IMR-90 (cell line): Measurements from ENCODE around the gene PIK3C2A. TPM values are rescaled to one million over a fixed set of nuclear protein-coding genes. Genes with fewer than 3 reads are reported as not detected.
A peak's percentile ranks its signal among the peaks of the same experiment; 100 is the strongest.

Experiments used
- ATAC-seq: fragments of 200-7000 bp; cut with Tn5 transposase; 2 replicates; pipeline ENCODE4 v1.9.1; 2020; ENCODE audit warnings: low read depth, mild to moderate bottlenecking, moderate library complexity
- BruUV-seq: library from RNA; stranded (reverse); fragments of 400-500 nt; replicated peaks from 2 replicates; lab custom pipeline; 2021; lab: Mats Ljungman, UMichigan
- CTCF ChIA-PET: fragments of 300-600 bp; formaldehyde crosslinking; extraction: SDS; loops from one replicate; lab custom pipeline; 2021; ENCODE audit warnings: antibody characterized with exemption; lab: Yijun Ruan, JAX
- POLR2A ChIA-PET: fragments of 300-600 bp; sonication (Branson Sonifier 250); formaldehyde crosslinking; loops from one replicate; lab custom pipeline; 2022; ENCODE audit warnings: antibody characterized with exemption; ENCODE audit not compliant: unreplicated experiment; lab: Charles Lee
- DNase-seq: peaks from one replicate; pipeline ENCODE4 v3.0.0; 2013
- H2AFZ ChIP-seq: replicated peaks from 2 replicates; pipeline ENCODE3; 2013; ENCODE audit warnings: low read length, mild to moderate bottlenecking; ENCODE audit not compliant: poor library complexity
- H2AK5ac ChIP-seq: 2 replicates; pipeline ENCODE4 v1.6.1; 2013; ENCODE audit warnings: low read depth, low read length, inconsistent platforms
- H2AK9ac ChIP-seq: replicated peaks from 2 replicates; pipeline ENCODE3; 2013; ENCODE audit warnings: mild to moderate bottlenecking, low read depth, low read length, moderate library complexity; ENCODE audit not compliant: poor library complexity
- H2BK120ac ChIP-seq: 2 replicates; pipeline ENCODE4 v1.6.1; 2013; ENCODE audit warnings: low read depth, low read length, inconsistent platforms
- H2BK15ac ChIP-seq: 3 replicates; pipeline ENCODE4 v1.6.1; 2013; ENCODE audit warnings: low read depth, low read length, inconsistent platforms
- H2BK20ac ChIP-seq: 2 replicates; pipeline ENCODE4 v1.6.1; 2013; ENCODE audit warnings: low read depth, mild to moderate bottlenecking, inconsistent platforms, low read length, moderate library complexity
- H2BK5ac ChIP-seq: 2 replicates; pipeline ENCODE4 v1.6.1; 2013; ENCODE audit warnings: mild to moderate bottlenecking, low read depth, low read length, inconsistent platforms; ENCODE audit not compliant: poor library complexity, severe bottlenecking
- H3K14ac ChIP-seq: replicated peaks from 2 replicates; pipeline ENCODE4 v1.6.1; 2013; ENCODE audit warnings: low read depth, low read length, inconsistent platforms
- H3K18ac ChIP-seq: 2 replicates; pipeline ENCODE4 v1.6.1; 2013; ENCODE audit warnings: low read depth, low read length, control low read depth
- H3K23ac ChIP-seq: 2 replicates; pipeline ENCODE4 v1.6.1; 2013; ENCODE audit warnings: low read depth, low read length, inconsistent platforms
- H3K27ac ChIP-seq: 2 replicates; pipeline ENCODE4 v1.5.1; 2013; ENCODE audit warnings: mild to moderate bottlenecking, control low read depth, low read length; ENCODE audit not compliant: insufficient read depth
- H3K27me3 ChIP-seq: 2 replicates; pipeline ENCODE4 v1.6.1; 2013; ENCODE audit warnings: low read length; ENCODE audit not compliant: control insufficient read depth, insufficient read depth
- H3K36me3 ChIP-seq: 2 replicates; pipeline ENCODE4 v1.6.1; 2013; ENCODE audit warnings: low read length, mixed read lengths; ENCODE audit not compliant: control insufficient read depth, insufficient read depth
- H3K4ac ChIP-seq: 2 replicates; pipeline ENCODE4 v1.6.1; 2013; ENCODE audit warnings: low read depth, low read length, inconsistent platforms
- H3K4me1 ChIP-seq: 2 replicates; pipeline ENCODE4 v1.6.1; 2013; ENCODE audit warnings: low read length, mixed read lengths; ENCODE audit not compliant: control insufficient read depth, insufficient read depth
- H3K4me2 ChIP-seq: 2 replicates; pipeline ENCODE4 v1.6.1; 2013; ENCODE audit warnings: low read depth, mild to moderate bottlenecking, control low read depth, low read length, moderate library complexity
- H3K4me3 ChIP-seq: 2 replicates; pipeline ENCODE4 v1.5.1; 2013; ENCODE audit warnings: low read depth, mild to moderate bottlenecking, control low read depth, low read length, moderate library complexity; ENCODE audit not compliant: insufficient read depth
- H3K56ac ChIP-seq: 2 replicates; pipeline ENCODE4 v1.6.1; 2013; ENCODE audit warnings: low read length, inconsistent platforms; ENCODE audit not compliant: insufficient read depth; ENCODE audit errors: extremely low read depth
- H3K79me1 ChIP-seq, 2 experiments: 2 replicates each; pipeline ENCODE4 v1.6.1; 2013; ENCODE audit warnings: low read length in 2 of 2, inconsistent platforms in 1 of 2, low read depth in 1 of 2
- H3K9ac ChIP-seq: 2 replicates; pipeline ENCODE4 v1.6.1; 2013; ENCODE audit warnings: low read depth, low read length, control low read depth
- H3K9me1 ChIP-seq: 2 replicates; pipeline ENCODE4 v1.6.1; 2013; ENCODE audit warnings: low read length, inconsistent platforms; ENCODE audit not compliant: insufficient read depth
- H3K9me3 ChIP-seq: 2 replicates; pipeline ENCODE4 v1.6.1; 2013; ENCODE audit warnings: low read length; ENCODE audit not compliant: control insufficient read depth, insufficient read depth
- H4K20me1 ChIP-seq: 2 replicates; pipeline ENCODE4 v1.6.1; 2013; ENCODE audit warnings: low read length, inconsistent platforms; ENCODE audit not compliant: insufficient read depth
- H4K5ac ChIP-seq: 2 replicates; pipeline ENCODE4 v1.6.1; 2013; ENCODE audit warnings: mild to moderate bottlenecking, low read depth, low read length, control low read depth
- H4K8ac ChIP-seq, 2 experiments: 2 replicates each; pipeline ENCODE4 v1.6.1; 2013; ENCODE audit warnings: low read depth in 2 of 2, low read length in 2 of 2, control low read depth in 1 of 2, inconsistent platforms in 1 of 2
- H4K91ac ChIP-seq: 2 replicates; pipeline ENCODE4 v1.6.1; 2013; ENCODE audit warnings: low read depth, low read length, inconsistent platforms; ENCODE audit not compliant: insufficient read depth
- CEBPB ChIP-seq: IDR thresholded peaks from 2 replicates; pipeline ENCODE4 v1.6.1; 2012; ENCODE audit warnings: low read depth, low read length, improper control_type of control experiment
- RFX5 ChIP-seq: IDR thresholded peaks from 2 replicates; pipeline ENCODE4 v1.8.0; 2012; ENCODE audit warnings: low read depth, mild to moderate bottlenecking, low read length, moderate library complexity
- WGBS, 2 experiments: methylation state at CpG; one replicate each; pipeline versions ENCODE4 v1.1.5 to v1.1.7; 2013; ENCODE audit warnings: missing lambda C conversion rate in 2 of 2; ENCODE audit not compliant: insufficient read length in 1 of 2; ENCODE audit errors: extremely low coverage in 2 of 2; 5-methylcytosine and 5-hydroxymethylcytosine counted together
- dilution Hi-C: fragments of 300-500 bp; cut with HindIII; formaldehyde crosslinking; loops from one replicate; pipeline ENCODE4 v1.14.3; 2018; ENCODE audit warnings: low sequenced_read_pairs; ENCODE audit not compliant: unreplicated experiment
- in situ Hi-C: fragments of 300-500 bp; cut with MboI; formaldehyde crosslinking; loops from 3 replicates; pipeline ENCODE4 v1.14.3; 2019; ENCODE audit warnings: low sequenced_read_pairs, inconsistent platforms, mixed read lengths
- intact Hi-C: fragments of 100-400 bp; cut with micrococcal nuclease; formaldehyde crosslinking; loops from 2 replicates; pipeline ENCODE4 v1.10.0; 2022
- polyA plus RNA-seq, 3 experiments: library from polyadenylated mRNA; depleted of rRNA; stranded (reverse); fragments of >200 nt; gene quantifications; 2 replicates each; pipeline ENCODE4 v1.2.3, GENCODE V29; 2012; ENCODE audit warnings: low replicate concordance in 1 of 3
- total RNA-seq: library from RNA; depleted of rRNA; stranded (reverse); fragments of >200 nt; gene quantifications from 2 replicates; pipeline ENCODE4 v1.2.3, GENCODE V29; 2012

PIK3C2A gene
- total and polyA plus RNA-seq, 2 of the 4 experiments (the other 2 are of a cell fraction): 14.6 to 36.6 TPM

DNA sequence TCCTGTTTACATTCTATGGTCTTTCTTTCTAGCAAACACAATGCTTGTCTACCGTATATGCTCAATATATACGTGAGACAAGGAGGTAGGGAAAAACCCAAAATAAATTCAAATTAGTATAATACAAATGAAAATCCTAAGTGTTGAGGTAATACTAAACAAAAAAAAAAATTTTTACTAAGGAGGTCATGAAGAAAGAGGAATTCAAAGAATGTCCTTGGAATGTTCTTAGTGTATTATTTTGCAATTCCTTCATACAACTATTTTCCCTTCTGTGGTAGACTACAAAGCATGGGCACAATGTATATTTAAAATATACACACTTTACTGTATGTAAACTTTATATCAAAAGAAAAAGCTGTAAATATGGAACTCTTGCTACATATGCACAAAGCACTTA is 36.4 kb downstream of the PIK3C2A start:
- no peak overlapping the region for H3K9ac ChIP-seq
- CTCF ChIA-PET: interaction anchor here (0.6 kb wide), 1 partner anchor 63 kb away, joined by 3 read pairs; no protein-coding TSS in a partner anchor

More for the DNA sequence above, 36.4 kb downstream of the PIK3C2A start:
- Histone ChIP-seq H2AK9ac (no peak overlapping the region), H4K5ac (peak overlapping the region; percentile 59; the same call in 1 of the 2 replicates), H3K79me1 (peaks cover 22 to 41% of the 10 kb centered on the region in 2 experiments), H3K4me2 (peak overlapping the region; percentile 8; the same call in 1 of the 2 replicates), H3K9me3 (no peaks in the 10 kb centered on the region), H3K4me1 (peaks cover 4% of the 10 kb centered on the region; the same call in 1 of the 2 replicates), H3K23ac (0 out of 2 replicates have a peak overlapping the region, but pooled peaks have one; percentile 63), H3K9me1 (peaks cover 3% of the 10 kb centered on the region; the same call in 1 of the 2 replicates), H3K27ac (peak overlapping the region; percentile 87; the same call in 1 of the 2 replicates), H4K91ac (no peak overlapping the region; the same call in 1 of the 2 replicates), H2BK120ac (peak overlapping the region; percentile 74), H3K4ac (peak overlapping the region; percentile 93), H3K36me3 (no peaks in the 10 kb centered on the region; the same call in 1 of the 2 replicates), H2BK20ac (peak overlapping the region; percentile 40; the same call in 1 of the 2 replicates), H3K18ac (0 out of 2 replicates have a peak overlapping the region, but pooled peaks have one; percentile 82), H2AFZ (no peak overlapping the region), H3K4me3 (no peak overlapping the region), H2AK5ac (no peak overlapping the region), H3K14ac (no peak overlapping the region; the same call in 1 of the 2 replicates), H2BK15ac (0 out of 3 replicates have a peak overlapping the region, but pooled peaks have one; percentile 59), H4K20me1 (no peaks in the 10 kb centered on the region), H3K56ac (no peak overlapping the region), H4K8ac (peak overlapping the region in 1 of 2 experiments; percentile 65; a peak in 2 of 4 replicates), H3K27me3 (no peaks in the 10 kb centered on the region), H2BK5ac (peak overlapping the region; percentile 76)
- peak; percentile 87 for ATAC-seq
- WGBS, 2 experiments: no CpG with 5 or more reads among the region's 2 CpGs
- TF ChIP-seq RFX5 (no peak), CEBPB (peak; percentile 66; the same call in 1 of the 2 replicates)
- dilution Hi-C loops: no loop called here
- intact Hi-C loops: no loop called here
- DNase-seq: peak; percentile 60
- POLR2A ChIA-PET: no interaction called here
- no TSS peak for BruUV-seq
- in situ Hi-C loops: no loop called here
